Activated T-helper 1 cell treated with anti-CD3 and anti-CD28 coated beads, Interleukin-12 subunit alpha, Interleukin-12 subunit beta, Interleukin-2, Interleukin-4 antibody, amounts not matched to agents 30 ng/mL and 10 ng/mL and 1 ng/mL, durations not matched to agents 14 hours and 24 hours and 36 hours (primary cell): Measurements from ENCODE around the gene PJA2. TPM values are rescaled to one million over a fixed set of nuclear protein-coding genes. Genes with fewer than 3 reads are reported as not detected.
A peak's percentile ranks its signal among the peaks of the same experiment; 100 is the strongest.
"Not testable (repeated sequence)": the region's sequence is repeated elsewhere in the genome, so short reads cannot be mapped to it uniquely, and the experiment has no call there.

Source experiments
- DNase-seq: peaks from one replicate; pipeline ENCODE4 v3.0.0; 2021; ENCODE audit warnings: low spot score
- H3K27ac Mint-ChIP-seq: one replicate; pipeline ENCODE4 v1.8.0; 2021; ENCODE audit warnings: mild to moderate bottlenecking, mixed read lengths
- H3K27me3 Mint-ChIP-seq: one replicate; pipeline ENCODE4 v1.8.0; 2022; ENCODE audit warnings: mild to moderate bottlenecking, moderate library complexity, mixed read lengths; ENCODE audit not compliant: insufficient read depth
- H3K36me3 Mint-ChIP-seq: one replicate; pipeline ENCODE4 v1.8.0; 2021; ENCODE audit warnings: low read depth, mixed read lengths
- H3K4me1 Mint-ChIP-seq: one replicate; pipeline ENCODE4 v1.8.0; 2021; ENCODE audit warnings: low read depth, mixed read lengths
- H3K4me3 Mint-ChIP-seq: one replicate; pipeline ENCODE4 v1.8.0; 2021; ENCODE audit warnings: mild to moderate bottlenecking, moderate library complexity, mixed read lengths
- H3K9me3 Mint-ChIP-seq: one replicate; pipeline ENCODE4 v1.8.0; 2021; ENCODE audit warnings: mixed read lengths
- intact Hi-C: fragments of 100-400 bp; cut with micrococcal nuclease; formaldehyde crosslinking; loops from one replicate; pipeline ENCODE4 v1.15.1; 2024
- total RNA-seq: library from RNA; stranded (reverse); gene quantifications from 2 replicates; pipeline ENCODE4 v1.2.3, GENCODE V29; 2022

The PJA2 gene
- total RNA-seq, 1 donor from 2014 or later, result 40.2 TPM

DNA sequence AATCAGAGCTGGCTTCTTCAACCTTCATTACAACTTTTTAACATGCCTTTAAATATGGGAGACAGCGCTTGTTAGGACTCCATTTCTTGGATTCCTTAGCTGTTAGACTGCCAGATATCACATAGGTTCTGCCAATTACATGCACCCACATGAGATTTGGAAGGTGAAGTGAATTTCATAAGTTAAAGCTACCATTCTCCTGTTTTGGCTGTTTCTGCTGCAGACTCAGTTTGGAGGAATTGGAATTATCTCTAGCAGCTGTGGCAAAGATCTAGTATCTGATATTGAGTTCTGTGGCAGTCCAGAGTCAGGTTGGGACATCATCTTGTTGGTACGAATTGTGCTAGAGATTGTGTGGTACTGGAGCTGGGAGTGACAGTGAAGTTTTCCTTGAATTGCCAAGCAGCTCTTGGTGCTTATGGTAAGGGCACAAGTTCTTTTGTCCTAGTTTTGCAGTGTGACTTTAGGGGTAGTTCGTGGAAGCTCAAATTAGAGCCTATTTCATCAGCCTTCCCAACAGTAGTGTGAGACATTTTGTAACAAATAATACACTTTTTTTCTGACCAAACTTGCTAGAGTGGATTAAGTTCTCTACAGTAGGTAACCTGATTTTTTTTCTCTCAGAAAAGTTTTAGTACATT, 9.1 kb upstream of the PJA2 start:
- Mint-ChIP-seq H3K4me3 (no peak overlapping the region), H3K27me3 (peaks cover 3% of the 10 kb centered on the region), H3K36me3 (peaks cover 7% of the 10 kb centered on the region), H3K27ac (no peak overlapping the region), H3K9me3 (peaks cover 22% of the 10 kb centered on the region), H3K4me1 (peaks cover 5% of the 10 kb centered on the region)
- DNase-seq, result no peak
- intact Hi-C loops, result no loop called here

DNA sequence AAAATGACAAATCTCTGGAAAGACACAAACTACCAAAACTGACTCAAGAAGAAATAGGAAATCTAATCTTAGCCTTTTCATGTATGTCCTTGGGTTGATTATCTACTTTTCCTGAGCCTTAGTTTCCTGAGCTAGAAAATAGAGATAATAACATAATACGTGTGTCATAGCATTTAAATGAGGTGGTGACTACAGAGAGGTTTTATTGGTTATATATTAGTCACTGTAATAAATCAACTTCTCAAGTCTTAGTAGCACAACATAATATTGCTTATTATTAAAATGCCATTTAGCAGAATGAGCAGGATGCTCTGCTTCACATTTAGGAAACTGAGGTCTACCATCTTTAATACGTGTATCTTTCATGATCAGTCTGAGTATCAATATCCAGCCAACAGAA, 7.1 kb upstream of the PJA2 start:
- peaks cover 6% of the 10 kb centered on the region for H3K4me1 Mint-ChIP-seq
- peaks cover 24% of the 10 kb centered on the region for H3K9me3 Mint-ChIP-seq
- H3K27me3 Mint-ChIP-seq, result peaks cover 3% of the 10 kb centered on the region
- no peak overlapping the region for H3K27ac Mint-ChIP-seq
- intact Hi-C loops, result no loop called here
- H3K36me3 Mint-ChIP-seq, result peaks cover 7% of the 10 kb centered on the region
- DNase-seq, result no peak
- H3K4me3 Mint-ChIP-seq, result no peak overlapping the region

DNA sequence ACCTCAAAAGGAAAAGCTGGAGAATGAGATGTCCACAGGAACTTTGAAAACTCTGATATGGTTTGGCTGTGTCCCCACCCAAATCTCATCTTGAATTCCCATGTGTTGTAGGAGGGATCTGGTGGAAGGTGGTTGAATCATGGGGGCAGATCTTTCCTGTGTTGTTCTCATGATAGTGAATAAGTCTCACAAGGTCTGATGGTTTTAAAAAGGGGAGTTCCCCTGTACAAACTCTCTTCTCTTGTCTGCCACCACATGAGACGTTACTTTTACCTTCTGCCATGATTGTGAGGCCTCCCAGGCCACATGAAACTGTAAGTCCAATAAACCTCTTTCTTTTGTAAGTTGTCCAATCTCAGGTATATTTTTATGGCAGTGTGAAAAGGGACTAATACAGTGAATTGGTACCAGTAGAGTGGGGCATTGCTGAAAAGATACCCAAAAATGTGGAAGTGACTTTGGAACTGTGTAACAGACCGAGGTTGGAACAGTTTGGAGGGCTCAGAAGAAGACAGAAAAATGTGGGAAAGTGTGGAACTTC, 4.2 kb upstream of the PJA2 start:
- peaks cover 27% of the 10 kb centered on the region for H3K4me1 Mint-ChIP-seq
- DNase-seq, H3K4me3 Mint-ChIP-seq, intact Hi-C loops, H3K27ac Mint-ChIP-seq, H3K36me3 Mint-ChIP-seq, H3K27me3 Mint-ChIP-seq: not testable (repeated sequence)
- peaks cover 24% of the 10 kb centered on the region for H3K9me3 Mint-ChIP-seq

DNA sequence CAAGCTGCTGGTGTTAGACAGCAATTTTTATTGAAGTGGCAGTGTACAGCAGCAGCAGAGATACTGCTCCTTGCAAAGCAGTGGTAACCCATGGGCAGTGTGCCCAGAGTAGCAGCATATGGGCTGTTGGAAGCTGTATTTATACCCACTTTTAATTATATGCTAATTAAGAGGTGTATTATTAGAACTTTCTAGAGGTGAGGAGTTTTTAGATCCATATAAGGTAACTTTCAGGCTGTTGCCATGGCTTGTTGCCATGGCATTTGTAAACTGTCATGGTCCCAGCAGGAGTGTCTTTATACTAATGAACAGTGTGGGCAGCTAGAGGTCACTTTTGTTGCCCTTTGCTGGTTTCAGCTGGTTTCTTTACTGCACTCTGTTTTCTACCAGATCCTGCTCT, 3.7 kb upstream of the PJA2 start:
- intact Hi-C loops, result no loop called here
- H3K27me3 Mint-ChIP-seq, result no peaks in the 10 kb centered on the region
- peaks cover 24% of the 10 kb centered on the region for H3K9me3 Mint-ChIP-seq

GRCh38 chr5:109412981-109413402, 3.2 kb upstream of the PJA2 start:
- Mint-ChIP-seq H3K4me3 (no peak overlapping the region), H3K27me3 (no peaks in the 10 kb centered on the region), H3K4me1 (peaks cover 29% of the 10 kb centered on the region), H3K27ac (no peak overlapping the region), H3K9me3 (peaks cover 24% of the 10 kb centered on the region), H3K36me3 (peaks cover 7% of the 10 kb centered on the region)
- no peak for DNase-seq
- intact Hi-C loops, result no loop called here

More for the DNA sequence above, 3.7 kb upstream of the PJA2 start:
- Mint-ChIP-seq H3K4me1 (peaks cover 28% of the 10 kb centered on the region), H3K27ac (no peak overlapping the region), H3K4me3 (no peak overlapping the region), H3K36me3 (peaks cover 7% of the 10 kb centered on the region)
- DNase-seq, result no peak

- no peaks in the 10 kb centered on the region for H3K27me3 Mint-ChIP-seq
- H3K9me3 Mint-ChIP-seq, result peaks cover 22% of the 10 kb centered on the region
- intact Hi-C loops, result loop anchor here (2.0 kb wide), 1 partner anchor 1341 kb away; no protein-coding TSS in a partner anchor
- no peak overlapping the region for H3K27ac Mint-ChIP-seq
- H3K36me3 Mint-ChIP-seq, result peaks cover 7% of the 10 kb centered on the region
- peaks cover 43% of the 10 kb centered on the region for H3K4me1 Mint-ChIP-seq
- DNase-seq, result no peak
- peak overlapping the region; percentile 19 for H3K4me3 Mint-ChIP-seq
Observed at GRCh38 chr5:109411627-109412026, 1.9 kb upstream of the PJA2 start.

GRCh38 chr5:109411149-109411514, 1.4 kb upstream of the PJA2 start:
- DNase-seq, result no peak
- H3K4me1 Mint-ChIP-seq, result peaks cover 48% of the 10 kb centered on the region
- peak overlapping the region; percentile 97 for H3K27ac Mint-ChIP-seq
- peaks cover 7% of the 10 kb centered on the region for H3K36me3 Mint-ChIP-seq
- H3K9me3 Mint-ChIP-seq, result peaks cover 17% of the 10 kb centered on the region
- H3K27me3 Mint-ChIP-seq, result no peaks in the 10 kb centered on the region
- intact Hi-C loops, result loop anchor here (2.0 kb wide), 1 partner anchor 1342 kb away; no protein-coding TSS in a partner anchor
- peak overlapping the region; percentile 92 for H3K4me3 Mint-ChIP-seq

GRCh38 chr5:109410389-109411148, 795 bp upstream of the PJA2 start:
- H3K27ac Mint-ChIP-seq, result peak overlapping the region; percentile 97
- H3K4me3 Mint-ChIP-seq, result peak overlapping the region; percentile 92
- no peaks in the 10 kb centered on the region for H3K27me3 Mint-ChIP-seq
- intact Hi-C loops, result loop anchor here (1.0 to 2.0 kb wide), 9 partner anchors 45 to 1342 kb away; partner anchors contain the start of genes FBXL17 and MAN2A1
- peaks cover 7% of the 10 kb centered on the region for H3K36me3 Mint-ChIP-seq
- DNase-seq, result peak; percentile 23
- peaks cover 12% of the 10 kb centered on the region for H3K9me3 Mint-ChIP-seq
- H3K4me1 Mint-ChIP-seq, result peaks cover 52% of the 10 kb centered on the region

GRCh38 chr5:109408991-109409843, 557 bp downstream of the PJA2 start:
- peaks cover 6% of the 10 kb centered on the region for H3K9me3 Mint-ChIP-seq
- DNase-seq, result peak; percentile 72
- peak overlapping the region; percentile 92 for H3K4me3 Mint-ChIP-seq
- H3K36me3 Mint-ChIP-seq, result peaks cover 4% of the 10 kb centered on the region
- intact Hi-C loops, result loop anchor here (2.0 to 10.0 kb wide), 5 partner anchors 30 to 1684 kb away; partner anchors contain the start of gene WDR36
- H3K4me1 Mint-ChIP-seq, result peaks cover 61% of the 10 kb centered on the region
- no peaks in the 10 kb centered on the region for H3K27me3 Mint-ChIP-seq
- H3K27ac Mint-ChIP-seq, result peak overlapping the region; percentile 97

GRCh38 chr5:109407913-109408312, 1.9 kb downstream of the PJA2 start:
- Mint-ChIP-seq H3K4me1 (peaks cover 59% of the 10 kb centered on the region), H3K9me3 (no peaks in the 10 kb centered on the region), H3K27me3 (no peaks in the 10 kb centered on the region), H3K27ac (peak overlapping the region; percentile 16), H3K36me3 (peaks cover 4% of the 10 kb centered on the region), H3K4me3 (peak overlapping the region; percentile 92)
- intact Hi-C loops, result loop anchor here (2.0 to 10.0 kb wide), 5 partner anchors 29 to 1685 kb away; partner anchors contain the start of gene WDR36
- DNase-seq, result no peak

DNA sequence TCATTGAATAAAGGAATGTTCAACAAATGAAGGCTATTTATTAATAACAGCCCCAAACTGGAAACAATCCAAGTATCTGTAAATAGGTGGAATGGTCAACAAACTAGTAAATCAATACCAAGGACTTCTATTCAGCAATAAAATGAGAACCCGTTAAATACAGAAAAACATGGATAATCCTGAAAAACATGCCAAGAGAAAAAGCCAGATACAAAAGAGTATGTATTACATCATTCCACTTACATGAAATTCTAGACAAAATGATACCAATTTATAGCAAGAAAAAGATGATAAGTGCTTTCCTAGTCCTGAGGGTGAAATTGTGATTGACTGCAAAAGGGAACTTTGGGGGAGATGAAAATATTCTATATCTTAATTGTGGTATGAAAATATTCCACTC, 3.1 kb downstream of the PJA2 start:
- no peaks in the 10 kb centered on the region for H3K27me3 Mint-ChIP-seq
- H3K4me3 Mint-ChIP-seq, result peak overlapping the region; percentile 38
- no peak for DNase-seq
- intact Hi-C loops, result loop anchor here (5.0 to 10.0 kb wide), 2 partner anchors 49 to 448 kb away; no protein-coding TSS in a partner anchor
- H3K36me3 Mint-ChIP-seq, result peaks cover 8% of the 10 kb centered on the region
- H3K9me3 Mint-ChIP-seq, result no peaks in the 10 kb centered on the region
- H3K4me1 Mint-ChIP-seq, result peaks cover 68% of the 10 kb centered on the region
- peak overlapping the region; percentile 27 for H3K27ac Mint-ChIP-seq

DNA sequence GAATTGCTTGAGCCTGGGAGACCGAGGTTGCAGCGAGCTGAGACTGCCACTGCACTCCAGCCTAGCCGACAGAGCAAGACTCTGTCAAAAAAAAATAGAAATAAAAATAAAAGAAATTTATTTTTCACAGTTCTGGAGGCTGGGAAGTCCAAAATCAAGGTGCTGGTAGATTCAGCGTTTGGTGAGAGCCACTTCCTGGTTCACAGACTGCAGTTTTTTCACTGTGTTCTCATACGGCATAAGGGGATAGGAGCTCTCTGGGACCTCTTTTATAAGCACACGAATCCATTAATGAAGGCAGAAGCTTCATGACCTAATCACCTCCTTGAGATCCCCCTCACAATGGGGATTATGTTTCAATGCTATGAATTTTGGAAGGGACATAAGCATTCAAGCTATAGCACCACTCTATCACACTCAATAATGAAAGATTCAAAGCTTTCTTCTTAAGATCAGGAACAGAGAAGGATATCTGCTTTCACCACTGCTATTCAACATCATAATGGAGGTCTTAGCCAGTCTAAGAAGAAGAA, 5.3 kb downstream of the PJA2 start:
- H3K9me3 Mint-ChIP-seq, result no peaks in the 10 kb centered on the region
- intact Hi-C loops, result loop anchor here (10.0 kb wide), 1 partner anchor 450 kb away; no protein-coding TSS in a partner anchor
- no peak overlapping the region for H3K4me3 Mint-ChIP-seq
- H3K4me1 Mint-ChIP-seq, result peaks cover 60% of the 10 kb centered on the region
- no peak overlapping the region for H3K27ac Mint-ChIP-seq
- no peaks in the 10 kb centered on the region for H3K27me3 Mint-ChIP-seq
- no peak for DNase-seq
- H3K36me3 Mint-ChIP-seq, result peaks cover 13% of the 10 kb centered on the region
